Measurements from ENCODE around the gene MAGEL2. TPM values are rescaled to one million over a fixed set of nuclear protein-coding genes. Genes with fewer than 3 reads are reported as not detected.

MAGEL2 gene
- total RNA-seq, result 1 to 10 TPM in 1 of 4 donors, under 1 TPM in 2, not detected in 1; 0.14 to 4.5 (median 0.80) TPM

DNA sequence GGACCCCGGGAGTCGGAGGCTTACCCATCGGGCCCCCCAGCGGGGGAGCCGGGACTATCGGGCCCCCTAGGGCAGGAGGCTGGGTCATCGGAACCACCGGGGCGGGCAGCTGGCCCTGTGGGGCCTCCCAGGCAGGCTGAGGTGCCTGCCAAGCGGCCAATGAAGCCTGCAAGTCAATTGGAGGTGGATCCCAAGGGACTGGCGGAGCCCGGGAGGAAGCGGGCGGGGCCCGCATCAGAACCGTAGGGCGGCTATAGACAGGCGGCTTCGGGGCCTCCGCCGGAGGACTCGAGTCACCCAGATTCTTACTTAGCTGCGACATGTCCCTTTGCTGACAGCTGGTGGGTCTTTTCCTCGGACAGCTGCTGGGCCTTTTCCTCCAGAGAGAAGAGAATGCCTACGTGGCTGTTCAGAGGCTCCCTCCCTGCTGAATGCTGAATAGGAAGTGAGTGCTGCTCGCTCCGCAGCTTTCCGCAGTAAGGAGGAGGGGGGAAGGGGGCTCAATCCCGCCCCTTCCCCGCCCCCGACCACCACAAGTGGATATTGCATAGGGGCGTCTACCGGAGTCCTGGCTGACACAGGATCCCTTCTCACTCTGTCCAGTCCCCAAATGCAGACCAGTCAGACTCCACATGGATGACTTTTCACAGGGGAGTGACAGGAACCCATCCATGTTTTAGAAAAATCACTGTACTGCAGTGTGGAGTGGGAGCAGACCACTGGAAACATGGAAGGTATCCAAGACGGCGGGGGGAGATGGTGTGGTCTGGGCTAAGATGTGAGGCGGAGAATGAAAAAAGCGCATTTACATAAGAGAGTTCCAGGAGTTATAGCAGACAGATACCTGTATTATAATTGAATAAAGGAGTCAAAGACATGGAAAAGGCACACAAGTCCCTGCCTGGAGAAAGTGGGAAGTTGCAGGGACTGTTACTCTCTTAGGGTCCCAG, at the start of gene MAGEL2:
Gene MAGEL2 (minus strand): TSS at position 447 of the 950 bp plus-strand sequence. CDS start 125 bp downstream, at position 322.
- Histone ChIP-seq H3K36me3 (no peaks in the 10 kb centered on the region), H3K27me3 (peaks cover 19% of the 10 kb centered on the region), H3K4me1 (peaks cover 0 to 5% (median 2%) of the 10 kb centered on the region in 4 donors), H3K27ac (no peak within 1 kb of the TSS), H3K4me3 (peak within 1 kb of the TSS in 2 of 4 donors; percentile 10 to 29), H3K9me3 (no peaks in the 10 kb centered on the region)
- DNase-seq, result no peak
- in situ Hi-C loops (cut with MboI; ENCODE audit: low pct_ligation_motif_present in 1 of 4, low pct_unique_long_range_greater_than_20kb in 1 of 4, low sequenced_read_pairs in 3 of 4), result loop anchor here (10.0 to 25.0 kb wide), 3 partner anchors 207 to 217 kb away; no protein-coding TSS in a partner anchor
- TF ChIP-seq POLR2A (IDR thresholded peaks at IDR 0.05) (no peak), POLR2AphosphoS5 (IDR thresholded peaks at IDR 0.05) (no peak), EP300 (IDR thresholded peaks at IDR 0.05; ENCODE audit: low read depth) (no peak)
- TF ChIP-seq, protein P1, sequence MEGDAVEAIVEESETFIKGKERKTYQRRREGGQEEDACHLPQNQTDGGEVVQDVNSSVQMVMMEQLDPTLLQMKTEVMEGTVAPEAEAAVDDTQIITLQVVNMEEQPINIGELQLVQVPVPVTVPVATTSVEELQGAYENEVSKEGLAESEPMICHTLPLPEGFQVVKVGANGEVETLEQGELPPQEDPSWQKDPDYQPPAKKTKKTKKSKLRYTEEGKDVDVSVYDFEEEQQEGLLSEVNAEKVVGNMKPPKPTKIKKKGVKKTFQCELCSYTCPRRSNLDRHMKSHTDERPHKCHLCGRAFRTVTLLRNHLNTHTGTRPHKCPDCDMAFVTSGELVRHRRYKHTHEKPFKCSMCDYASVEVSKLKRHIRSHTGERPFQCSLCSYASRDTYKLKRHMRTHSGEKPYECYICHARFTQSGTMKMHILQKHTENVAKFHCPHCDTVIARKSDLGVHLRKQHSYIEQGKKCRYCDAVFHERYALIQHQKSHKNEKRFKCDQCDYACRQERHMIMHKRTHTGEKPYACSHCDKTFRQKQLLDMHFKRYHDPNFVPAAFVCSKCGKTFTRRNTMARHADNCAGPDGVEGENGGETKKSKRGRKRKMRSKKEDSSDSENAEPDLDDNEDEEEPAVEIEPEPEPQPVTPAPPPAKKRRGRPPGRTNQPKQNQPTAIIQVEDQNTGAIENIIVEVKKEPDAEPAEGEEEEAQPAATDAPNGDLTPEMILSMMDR (IDR thresholded peaks at IDR 0.05), result no peak
- 59% methylated on average over 37 of the region's 37 CpGs; no CpG with 5 or more reads in 1 of the 2 donors for WGBS, 2 donors (ENCODE audit: low coverage in 1 of 2)
- intact Hi-C loops (cut with DNase I; ENCODE audit: low total_unique reads), result no loop called here

DNA sequence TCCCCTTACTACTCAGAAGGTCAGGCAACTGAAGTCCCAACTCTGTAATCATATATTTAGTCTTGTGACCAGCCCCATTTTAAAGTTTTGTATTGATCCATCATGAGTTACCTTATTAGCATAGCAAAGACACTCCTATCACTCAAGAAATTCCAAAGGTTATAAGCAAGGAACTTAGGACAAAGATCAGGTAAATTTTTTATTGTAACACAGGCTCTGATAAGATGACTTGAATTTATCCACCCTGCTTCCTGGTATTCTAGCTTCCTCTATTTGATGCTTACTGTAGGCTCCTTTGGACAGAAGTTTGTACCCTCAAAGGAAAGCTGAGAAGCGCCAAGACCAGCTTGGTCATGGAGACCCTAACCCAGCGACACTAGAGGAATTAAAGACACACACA, 47.6 kb upstream of the MAGEL2 start:
- Histone ChIP-seq H3K27me3 (no peaks in the 10 kb centered on the region), H3K4me3 (no peak overlapping the region), H3K36me3 (no peaks in the 10 kb centered on the region), H3K27ac (no peak overlapping the region), H3K9me3 (no peaks in the 10 kb centered on the region), H3K4me1 (no peaks in the 10 kb centered on the region)
- WGBS, 2 donors (ENCODE audit: low coverage in 1 of 2), result 62% methylated on average over 2 of the region's 2 CpGs; no CpG with 5 or more reads in 1 of the 2 donors
- TF ChIP-seq POLR2A (IDR thresholded peaks at IDR 0.05) (no peak), EP300 (IDR thresholded peaks at IDR 0.05; ENCODE audit: low read depth) (no peak), POLR2AphosphoS5 (IDR thresholded peaks at IDR 0.05) (no peak)
- TF ChIP-seq, protein P1 (IDR thresholded peaks at IDR 0.05), result no peak
- intact Hi-C loops (cut with DNase I; ENCODE audit: low total_unique reads), result no loop called here
- no peak for DNase-seq
- in situ Hi-C loops (cut with MboI; ENCODE audit: low pct_ligation_motif_present in 1 of 4, low pct_unique_long_range_greater_than_20kb in 1 of 4, low sequenced_read_pairs in 3 of 4), result loop anchor here in 1 of 4 donors (25.0 kb wide), 1 partner anchor 108 kb away; no protein-coding TSS in a partner anchor

DNA sequence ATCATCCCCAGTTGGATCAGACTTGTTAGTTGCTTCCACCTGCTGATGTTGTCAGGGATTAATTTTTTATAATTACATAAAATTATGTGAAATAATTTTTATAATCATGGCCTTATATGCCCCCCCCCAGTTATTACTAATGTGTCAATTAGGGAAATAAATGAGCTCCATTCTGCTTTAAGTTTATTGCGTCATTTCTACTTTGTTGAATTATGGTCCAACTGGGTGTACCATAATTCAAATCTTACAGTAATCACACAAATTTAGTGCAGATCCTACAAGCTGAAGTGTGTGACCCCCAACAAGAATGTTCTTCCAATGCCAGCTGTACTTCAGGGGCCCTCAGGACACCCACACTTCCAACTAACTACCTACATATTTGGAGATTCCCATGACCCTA, 46.9 kb upstream of the MAGEL2 start:
- Histone ChIP-seq H3K4me3 (no peak overlapping the region), H3K27me3 (no peaks in the 10 kb centered on the region), H3K4me1 (no peaks in the 10 kb centered on the region), H3K36me3 (no peaks in the 10 kb centered on the region), H3K9me3 (no peaks in the 10 kb centered on the region), H3K27ac (no peak overlapping the region)
- in situ Hi-C loops (cut with MboI; ENCODE audit: low pct_ligation_motif_present in 1 of 4, low pct_unique_long_range_greater_than_20kb in 1 of 4, low sequenced_read_pairs in 3 of 4) (loop anchor here in 1 of 4 donors (25.0 kb wide), 1 partner anchor 107 kb away; no protein-coding TSS in a partner anchor), intact Hi-C loops (cut with DNase I; ENCODE audit: low total_unique reads) (no loop called here)
- WGBS, 2 donors (ENCODE audit: low coverage in 1 of 2), result 85 to 87% methylated on average over 1 of the region's 1 CpG
- TF ChIP-seq, protein P1 (IDR thresholded peaks at IDR 0.05), result no peak
- no peak for TF ChIP-seq POLR2A (IDR thresholded peaks at IDR 0.05)
- TF ChIP-seq POLR2AphosphoS5 (IDR thresholded peaks at IDR 0.05), result no peak
- TF ChIP-seq EP300 (IDR thresholded peaks at IDR 0.05; ENCODE audit: low read depth), result no peak
- DNase-seq, result no peak

DNA sequence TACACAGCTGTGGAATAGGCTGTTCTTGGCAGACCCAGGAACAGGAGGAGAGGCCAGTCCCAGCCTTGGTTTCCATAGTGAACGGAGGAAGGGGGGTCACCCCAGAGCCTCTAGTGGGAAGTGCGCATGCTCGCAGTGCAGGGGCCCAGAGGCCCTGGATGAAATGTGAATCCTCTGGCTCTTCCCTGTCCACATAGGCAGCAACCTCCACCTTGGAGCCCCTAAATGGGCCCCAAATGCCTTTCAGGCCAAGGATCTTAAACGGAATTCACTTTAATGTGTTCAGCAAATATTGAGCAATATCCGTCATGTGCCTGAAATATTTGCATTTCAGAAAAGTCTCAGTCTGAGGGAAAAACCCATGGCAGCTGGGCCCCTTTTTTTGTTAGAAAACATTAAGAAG, 42.8 kb upstream of the MAGEL2 start:
- Histone ChIP-seq H3K9me3 (no peaks in the 10 kb centered on the region), H3K4me3 (no peak overlapping the region), H3K27me3 (no peaks in the 10 kb centered on the region), H3K4me1 (no peaks in the 10 kb centered on the region), H3K36me3 (no peaks in the 10 kb centered on the region), H3K27ac (peak overlapping the region in 1 of 4 donors; percentile 43)
- DNase-seq, result peak; percentile 23
- in situ Hi-C loops (cut with MboI; ENCODE audit: low pct_ligation_motif_present in 1 of 4, low pct_unique_long_range_greater_than_20kb in 1 of 4, low sequenced_read_pairs in 3 of 4) (loop anchor here in 1 of 4 donors (25.0 kb wide), 1 partner anchor 103 kb away; no protein-coding TSS in a partner anchor), intact Hi-C loops (cut with DNase I; ENCODE audit: low total_unique reads) (no loop called here)
- TF ChIP-seq EP300 (IDR thresholded peaks at IDR 0.05; ENCODE audit: low read depth), result no peak
- TF ChIP-seq POLR2AphosphoS5 (IDR thresholded peaks at IDR 0.05), result no peak
- no peak for TF ChIP-seq POLR2A (IDR thresholded peaks at IDR 0.05)
- TF ChIP-seq, protein P1 (IDR thresholded peaks at IDR 0.05), result no peak
- WGBS, 2 donors (ENCODE audit: low coverage in 1 of 2), result 37 to 63% methylated on average over 2 to 5 of the region's 5 CpGs

Data from transverse colon (tissue), 4 donors.